Renal pelvis (tissue), 3 donors: ENCODE results near the gene UGT1A4. TPM values are rescaled to one million over a fixed set of nuclear protein-coding genes. Genes with fewer than 3 reads are reported as not detected.

Experiments
- polyA plus RNA-seq, 3 donors: library from polyadenylated mRNA; unstranded; fragments of 120-200 nt; gene quantifications; one replicate each; pipeline ENCODE4 v1.2.1, GENCODE V29; 2013; ENCODE audit not compliant: insufficient read length in 3 of 3

Gene UGT1A4
- polyA plus RNA-seq, 3 donors = not detected

Other genes starting within 250 kb of the UGT1A4 start
- gene USP40, start 152.0 kb upstream of the UGT1A4 start, polyA plus RNA-seq = 10 to 100 TPM; 40.6 to 80.7 (median 58.7) TPM
- gene UGT1A8, start 101.1 kb upstream of the UGT1A4 start, polyA plus RNA-seq = not detected
- gene UGT1A10, start 82.3 kb upstream of the UGT1A4 start, polyA plus RNA-seq = not detected
- 1 to 10 TPM; 6.0 to 8.4 (median 7.8) TPM for gene UGT1A9, start 46.8 kb upstream of the UGT1A4 start, polyA plus RNA-seq
- gene UGT1A7, start 36.8 kb upstream of the UGT1A4 start, polyA plus RNA-seq = not detected
- gene UGT1A6, start 25.8 kb upstream of the UGT1A4 start, polyA plus RNA-seq = 1 to 10 TPM; 2.8 to 3.7 (median 2.8) TPM
- not detected for gene UGT1A5, start 5.8 kb upstream of the UGT1A4 start, polyA plus RNA-seq
- under 1 TPM in 1 of 3 donors, not detected in 2; 0.14 TPM for gene UGT1A3, start 10.3 kb downstream of the UGT1A4 start, polyA plus RNA-seq
- gene UGT1A1, start 41.5 kb downstream of the UGT1A4 start, polyA plus RNA-seq = under 1 TPM; 0.20 to 0.90 (median 0.74) TPM
- gene MROH2A, start 59.6 kb downstream of the UGT1A4 start, polyA plus RNA-seq = under 1 TPM in 2 of 3 donors, not detected in 1; 0.22 to 0.33 TPM
- 10 to 100 TPM; 22.3 to 24.9 (median 23.4) TPM for gene HJURP, start 135.8 kb downstream of the UGT1A4 start, polyA plus RNA-seq
- under 1 TPM; 0.10 to 0.43 (median 0.13) TPM for gene TRPM8, start 198.6 kb downstream of the UGT1A4 start, polyA plus RNA-seq